Amygdala (tissue), 56 donors: ENCODE measurements around the gene SMIM45.
A peak's percentile ranks its signal among the peaks of the same experiment; 100 is the strongest.
"Not testable (repeated sequence)": the region's sequence is repeated elsewhere in the genome, so short reads cannot be mapped to it uniquely, and the experiment has no call there.

Experiments
- DNase-seq, 56 donors: peaks; one replicate each; lab custom pipeline; 2025; lab: John Stamatoyannopoulos, UW

Gene SMIM45

GRCh38 chr22:41933411-41934177 is 18.4 kb upstream of the SMIM45 start:
- DNase-seq = no peak

- DNase-seq = no peak
These were observed 17.5 kb upstream of the SMIM45 start for GRCh38 chr22:41934284-41935014.

GRCh38 chr22:41935015-41935351 is 17.0 kb upstream of the SMIM45 start:
- peak in 11 of 56 donors; percentile 11 to 57 (median 29) for DNase-seq

- no peak for DNase-seq
These were observed 16.4 kb upstream of the SMIM45 start for GRCh38 chr22:41935509-41935908.

GRCh38 chr22:41936894-41937169 is 15.1 kb upstream of the SMIM45 start:
- DNase-seq = no peak

GRCh38 chr22:41939981-41940831 is 11.7 kb upstream of the SMIM45 start:
- DNase-seq = peak in 32 of 56 donors; percentile 13 to 74 (median 41)

GRCh38 chr22:41940832-41941765 is 10.9 kb upstream of the SMIM45 start:
- DNase-seq = peak in 53 of 56 donors; percentile 33 to 92 (median 73)

- DNase-seq = no peak
These were observed 8.2 kb upstream of the SMIM45 start for GRCh38 chr22:41943661-41944209.

- DNase-seq = peak; percentile 59 to 97 (median 90)
These were observed 5.1 kb upstream of the SMIM45 start, which contains the start of gene CENPM for GRCh38 chr22:41946629-41947423. Gene CENPM (minus strand): TSS chr22:41947152. CDS start chr22:41947076, 76 bp downstream.

GRCh38 chr22:41947424-41948080 is 4.4 kb upstream of the SMIM45 start:
- no peak for DNase-seq

- no peak for DNase-seq
These were observed 3.8 kb upstream of the SMIM45 start for GRCh38 chr22:41948142-41948541.

GRCh38 chr22:41948928-41949296 is 3.0 kb upstream of the SMIM45 start:
- not testable (repeated sequence) for DNase-seq

GRCh38 chr22:41949297-41949965 is 2.5 kb upstream of the SMIM45 start:
- no peak for DNase-seq

- DNase-seq = no peak
These were observed 763 bp downstream of the SMIM45 start for GRCh38 chr22:41952713-41953112.

- DNase-seq = no peak
These were observed 6.1 kb downstream of the SMIM45 start for GRCh38 chr22:41957941-41958556.

- peak in 39 of 56 donors; percentile 20 to 87 (median 62) for DNase-seq
These were observed 11.6 kb downstream of the SMIM45 start for GRCh38 chr22:41963453-41964111.

- peak in 1 of 56 donors; percentile 23 for DNase-seq
These were observed 12.2 kb downstream of the SMIM45 start for GRCh38 chr22:41964112-41964491.
